ENCODE measurements around the gene UBXN7. TPM values are rescaled to one million over a fixed set of nuclear protein-coding genes. Genes with fewer than 3 reads are reported as not detected.

UBXN7 gene
- total RNA-seq, 1 experiment from 2014 or later = 99.6 TPM

DNA sequence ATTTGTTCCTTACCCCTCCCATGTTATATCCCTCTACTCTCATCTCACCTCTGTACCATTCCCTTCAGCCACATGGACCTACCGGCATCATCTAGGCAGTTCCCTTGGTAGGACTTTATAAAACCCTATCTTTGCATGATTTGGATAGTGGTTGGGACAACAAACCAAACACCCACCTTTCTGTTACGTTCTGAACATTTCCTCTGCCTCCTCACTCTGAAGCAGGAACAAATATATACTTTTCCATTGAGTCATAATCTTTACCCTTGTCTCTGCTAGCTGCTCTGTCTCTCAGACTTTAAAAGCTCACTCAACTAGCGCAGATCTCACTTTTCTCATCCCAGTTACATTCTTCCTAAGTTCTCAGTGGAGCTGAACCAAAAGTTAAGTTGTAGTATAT, 17.8 kb downstream of the UBXN7 start:
- ChIA-PET POLR2A (interaction anchor here (0.5 kb wide), 1 partner anchor 9 kb away, joined by 3 read pairs; no protein-coding TSS in a partner anchor), CTCF (no interaction called here)
- TF ChIP-seq, protein P1, sequence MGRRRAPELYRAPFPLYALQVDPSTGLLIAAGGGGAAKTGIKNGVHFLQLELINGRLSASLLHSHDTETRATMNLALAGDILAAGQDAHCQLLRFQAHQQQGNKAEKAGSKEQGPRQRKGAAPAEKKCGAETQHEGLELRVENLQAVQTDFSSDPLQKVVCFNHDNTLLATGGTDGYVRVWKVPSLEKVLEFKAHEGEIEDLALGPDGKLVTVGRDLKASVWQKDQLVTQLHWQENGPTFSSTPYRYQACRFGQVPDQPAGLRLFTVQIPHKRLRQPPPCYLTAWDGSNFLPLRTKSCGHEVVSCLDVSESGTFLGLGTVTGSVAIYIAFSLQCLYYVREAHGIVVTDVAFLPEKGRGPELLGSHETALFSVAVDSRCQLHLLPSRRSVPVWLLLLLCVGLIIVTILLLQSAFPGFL (CRISPR knock-in tag; IDR thresholded peaks at IDR 0.05; ENCODE audit: borderline replicate concordance) = no peak
- TF ChIP-seq CREM (CRISPR knock-in tag; IDR thresholded peaks at IDR 0.05) (no peak), FOXJ3 (CRISPR knock-in tag; IDR thresholded peaks at IDR 0.05; ENCODE audit: borderline replicate concordance) (no peak), NFYB (CRISPR knock-in tag; conservative IDR thresholded peaks at IDR 0.05; ENCODE audit: low read depth) (no peak), ZBTB21 (CRISPR knock-in tag; IDR thresholded peaks at IDR 0.05; ENCODE audit: borderline replicate concordance) (no peak), EMX1 (CRISPR knock-in tag; IDR thresholded peaks at IDR 0.05) (no peak), TP53 (CRISPR knock-in tag; IDR thresholded peaks at IDR 0.05) (no peak), USF1 (CRISPR knock-in tag; IDR thresholded peaks at IDR 0.05) (no peak), TEAD4 (CRISPR knock-in tag; IDR thresholded peaks at IDR 0.05) (no peak), ZNF423 (CRISPR knock-in tag; IDR thresholded peaks at IDR 0.05) (no peak), CREB1 (CRISPR knock-in tag; IDR thresholded peaks at IDR 0.05) (no peak), RELA (CRISPR knock-in tag; IDR thresholded peaks at IDR 0.05; ENCODE audit: borderline replicate concordance) (no peak), ZNF425 (CRISPR knock-in tag; conservative IDR thresholded peaks at IDR 0.05) (no peak)
- TF ChIP-seq, protein P2, sequence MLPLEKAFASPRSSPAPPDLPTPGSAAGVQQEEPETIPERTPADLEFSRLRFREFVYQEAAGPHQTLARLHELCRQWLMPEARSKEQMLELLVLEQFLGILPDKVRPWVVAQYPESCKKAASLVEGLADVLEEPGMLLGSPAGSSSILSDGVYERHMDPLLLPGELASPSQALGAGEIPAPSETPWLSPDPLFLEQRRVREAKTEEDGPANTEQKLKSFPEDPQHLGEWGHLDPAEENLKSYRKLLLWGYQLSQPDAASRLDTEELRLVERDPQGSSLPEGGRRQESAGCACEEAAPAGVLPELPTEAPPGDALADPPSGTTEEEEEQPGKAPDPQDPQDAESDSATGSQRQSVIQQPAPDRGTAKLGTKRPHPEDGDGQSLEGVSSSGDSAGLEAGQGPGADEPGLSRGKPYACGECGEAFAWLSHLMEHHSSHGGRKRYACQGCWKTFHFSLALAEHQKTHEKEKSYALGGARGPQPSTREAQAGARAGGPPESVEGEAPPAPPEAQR (CRISPR knock-in tag; IDR thresholded peaks at IDR 0.05) = no peak
- ATAC-seq (no peak), DNase-seq (ENCODE audit: low spot score) (no peak)
- H3K4me1 Mint-ChIP-seq = peaks cover 12% of the 10 kb centered on the region
- H3K27me3 Mint-ChIP-seq (ENCODE audit: low read depth) = no peaks in the 10 kb centered on the region
- no peak overlapping the region for H3K4me3 Mint-ChIP-seq
- H3K9me3 Mint-ChIP-seq = peaks cover 11% of the 10 kb centered on the region
- H3K36me3 Mint-ChIP-seq = peaks cover 10% of the 10 kb centered on the region
- H3K27ac Mint-ChIP-seq = peak overlapping the region; percentile 3; the same call in 1 of the 2 replicates

DNA sequence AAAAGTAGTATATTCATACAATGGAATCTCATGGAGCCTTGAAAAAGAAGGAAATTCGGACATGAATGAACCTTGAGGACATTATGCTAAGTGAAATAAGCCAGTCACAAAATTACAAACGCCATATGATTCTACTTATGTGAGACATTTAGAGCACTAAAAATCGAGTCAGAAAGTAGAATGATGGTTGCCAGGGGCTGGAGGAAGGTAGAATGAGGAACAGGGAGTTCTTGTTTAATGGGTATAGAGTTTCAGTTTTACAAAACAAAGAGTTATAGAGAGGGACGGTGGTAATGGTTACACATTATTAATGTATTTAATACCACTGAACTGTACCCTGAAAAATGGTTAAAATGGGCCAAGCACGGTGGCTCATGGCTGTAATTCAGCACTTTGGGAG, 19.5 kb downstream of the UBXN7 start:
- Mint-ChIP-seq H3K4me1 (peaks cover 8% of the 10 kb centered on the region), H3K4me3 (no peak overlapping the region), H3K9me3 (peaks cover 22% of the 10 kb centered on the region), H3K27me3 (ENCODE audit: low read depth) (no peaks in the 10 kb centered on the region), H3K27ac (peak overlapping the region; percentile 25; the same call in 1 of the 2 replicates), H3K36me3 (peaks cover 21% of the 10 kb centered on the region)
- ChIA-PET POLR2A (no interaction called here), CTCF (no interaction called here)
- ATAC-seq = no peak
- no peak for DNase-seq (ENCODE audit: low spot score)
- no peak for TF ChIP-seq ZNF232 (CRISPR knock-in tag; IDR thresholded peaks at IDR 0.05)
- no peak for TF ChIP-seq TEAD4 (CRISPR knock-in tag; IDR thresholded peaks at IDR 0.05)
- TF ChIP-seq, protein P3, sequence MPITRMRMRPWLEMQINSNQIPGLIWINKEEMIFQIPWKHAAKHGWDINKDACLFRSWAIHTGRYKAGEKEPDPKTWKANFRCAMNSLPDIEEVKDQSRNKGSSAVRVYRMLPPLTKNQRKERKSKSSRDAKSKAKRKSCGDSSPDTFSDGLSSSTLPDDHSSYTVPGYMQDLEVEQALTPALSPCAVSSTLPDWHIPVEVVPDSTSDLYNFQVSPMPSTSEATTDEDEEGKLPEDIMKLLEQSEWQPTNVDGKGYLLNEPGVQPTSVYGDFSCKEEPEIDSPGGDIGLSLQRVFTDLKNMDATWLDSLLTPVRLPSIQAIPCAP (CRISPR knock-in tag; IDR thresholded peaks at IDR 0.05) = no peak
- TF ChIP-seq ZNF263 (CRISPR knock-in tag; IDR thresholded peaks at IDR 0.05; ENCODE audit: low read depth) = no peak
- TF ChIP-seq ELF4 (CRISPR knock-in tag; IDR thresholded peaks at IDR 0.05; ENCODE audit: low read depth) = no peak
- TF ChIP-seq ZNF671 (CRISPR knock-in tag; IDR thresholded peaks at IDR 0.05) = no peak
- TF ChIP-seq GRHL2 (CRISPR knock-in tag; IDR thresholded peaks at IDR 0.05; ENCODE audit: insufficient replicate concordance, severe bottlenecking) = no peak
- TF ChIP-seq RELA (CRISPR knock-in tag; IDR thresholded peaks at IDR 0.05; ENCODE audit: borderline replicate concordance) = no peak
- TF ChIP-seq, protein P4, sequence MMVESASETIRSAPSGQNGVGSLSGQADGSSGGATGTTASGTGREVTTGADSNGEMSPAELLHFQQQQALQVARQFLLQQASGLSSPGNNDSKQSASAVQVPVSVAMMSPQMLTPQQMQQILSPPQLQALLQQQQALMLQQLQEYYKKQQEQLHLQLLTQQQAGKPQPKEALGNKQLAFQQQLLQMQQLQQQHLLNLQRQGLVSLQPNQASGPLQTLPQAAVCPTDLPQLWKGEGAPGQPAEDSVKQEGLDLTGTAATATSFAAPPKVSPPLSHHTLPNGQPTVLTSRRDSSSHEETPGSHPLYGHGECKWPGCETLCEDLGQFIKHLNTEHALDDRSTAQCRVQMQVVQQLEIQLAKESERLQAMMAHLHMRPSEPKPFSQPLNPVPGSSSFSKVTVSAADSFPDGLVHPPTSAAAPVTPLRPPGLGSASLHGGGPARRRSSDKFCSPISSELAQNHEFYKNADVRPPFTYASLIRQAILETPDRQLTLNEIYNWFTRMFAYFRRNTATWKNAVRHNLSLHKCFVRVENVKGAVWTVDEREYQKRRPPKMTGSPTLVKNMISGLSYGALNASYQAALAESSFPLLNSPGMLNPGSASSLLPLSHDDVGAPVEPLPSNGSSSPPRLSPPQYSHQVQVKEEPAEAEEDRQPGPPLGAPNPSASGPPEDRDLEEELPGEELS (CRISPR knock-in tag; IDR thresholded peaks at IDR 0.05) = no peak
- TF ChIP-seq STAT6 (CRISPR knock-in tag; conservative IDR thresholded peaks at IDR 0.05; ENCODE audit: low read depth) = no peak
- TF ChIP-seq ZBTB21 (CRISPR knock-in tag; IDR thresholded peaks at IDR 0.05; ENCODE audit: borderline replicate concordance) = no peak
- TF ChIP-seq SOX15 (CRISPR knock-in tag; IDR thresholded peaks at IDR 0.05) = no peak
